Vagina (tissue), 2 donors: Measurements from ENCODE around the gene RRAD.
"Not testable (repeated sequence)": the region's sequence is repeated elsewhere in the genome, so short reads cannot be mapped to it uniquely, and the experiment has no call there.

Experiments used
- POLR2A ChIP-seq, 2 donors: fragments of 450-650 bp; IDR thresholded peaks; one replicate each; pipeline ENCODE4 v1.6.1; 2017; ENCODE audit warnings: antibody characterized with exemption in 2 of 2, mild to moderate bottlenecking in 2 of 2, moderate library complexity in 2 of 2
- TF ChIP-seq, protein P1 (sequence below), 3 experiments: fragments of 450-650 bp in 2 of 3; fragments of 200-600 bp in 1 of 3; sonication (generic) in 1 of 3; IDR thresholded peaks; one replicate each; pipeline ENCODE4 v1.5.1; 2017 to 2019; ENCODE audit warnings: antibody characterized with exemption in 3 of 3, mild to moderate bottlenecking in 2 of 3, moderate library complexity in 2 of 3

DNA sequence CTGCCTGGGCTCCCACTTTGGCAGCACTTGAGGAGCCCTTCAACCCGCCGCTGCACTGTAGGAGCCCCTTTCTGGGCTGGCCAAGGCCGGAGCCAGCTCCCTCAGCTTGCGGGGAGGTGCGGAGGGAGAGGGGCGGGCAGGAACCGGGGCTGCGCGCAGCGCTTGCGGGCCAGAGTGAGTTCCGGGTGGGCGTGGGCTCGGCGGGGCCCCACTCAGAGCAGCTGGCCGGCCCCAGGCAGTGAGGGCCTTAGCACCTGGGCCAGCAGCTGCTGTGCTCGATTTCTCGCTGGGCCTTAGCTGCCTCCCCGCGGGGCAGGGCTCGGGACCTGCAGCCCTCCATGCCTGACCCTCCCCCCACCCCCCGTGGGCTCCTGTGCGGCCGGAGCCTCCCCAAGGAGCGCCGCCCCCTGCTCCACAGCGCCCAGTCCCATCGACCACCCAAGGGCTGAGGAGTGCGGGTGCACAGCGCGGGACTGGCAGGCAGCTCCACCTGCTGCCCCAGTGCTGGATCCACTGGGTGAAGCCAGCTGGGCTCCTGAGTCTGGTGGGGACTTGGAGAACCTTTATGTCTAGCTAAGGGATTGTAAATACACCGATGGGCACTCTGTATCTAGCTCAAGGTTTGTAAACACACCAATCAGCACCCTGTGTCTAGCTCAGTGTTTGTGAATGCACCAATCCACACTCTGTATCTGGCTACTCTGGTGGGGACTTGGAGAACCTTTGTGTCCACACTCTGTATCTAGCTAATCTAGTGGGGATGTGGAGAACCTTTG is 49.0 kb upstream of the RRAD start:
- TF ChIP-seq, protein P1, sequence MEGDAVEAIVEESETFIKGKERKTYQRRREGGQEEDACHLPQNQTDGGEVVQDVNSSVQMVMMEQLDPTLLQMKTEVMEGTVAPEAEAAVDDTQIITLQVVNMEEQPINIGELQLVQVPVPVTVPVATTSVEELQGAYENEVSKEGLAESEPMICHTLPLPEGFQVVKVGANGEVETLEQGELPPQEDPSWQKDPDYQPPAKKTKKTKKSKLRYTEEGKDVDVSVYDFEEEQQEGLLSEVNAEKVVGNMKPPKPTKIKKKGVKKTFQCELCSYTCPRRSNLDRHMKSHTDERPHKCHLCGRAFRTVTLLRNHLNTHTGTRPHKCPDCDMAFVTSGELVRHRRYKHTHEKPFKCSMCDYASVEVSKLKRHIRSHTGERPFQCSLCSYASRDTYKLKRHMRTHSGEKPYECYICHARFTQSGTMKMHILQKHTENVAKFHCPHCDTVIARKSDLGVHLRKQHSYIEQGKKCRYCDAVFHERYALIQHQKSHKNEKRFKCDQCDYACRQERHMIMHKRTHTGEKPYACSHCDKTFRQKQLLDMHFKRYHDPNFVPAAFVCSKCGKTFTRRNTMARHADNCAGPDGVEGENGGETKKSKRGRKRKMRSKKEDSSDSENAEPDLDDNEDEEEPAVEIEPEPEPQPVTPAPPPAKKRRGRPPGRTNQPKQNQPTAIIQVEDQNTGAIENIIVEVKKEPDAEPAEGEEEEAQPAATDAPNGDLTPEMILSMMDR (IDR thresholded peaks at IDR 0.05): not testable (repeated sequence)
- not testable (repeated sequence) for TF ChIP-seq POLR2A (IDR thresholded peaks at IDR 0.05)
